ENCODE measurements around the gene DRG1.
"Not testable (repeated sequence)": the region's sequence is repeated elsewhere in the genome, so short reads cannot be mapped to it uniquely, and the experiment has no call there.

The DRG1 gene

DNA sequence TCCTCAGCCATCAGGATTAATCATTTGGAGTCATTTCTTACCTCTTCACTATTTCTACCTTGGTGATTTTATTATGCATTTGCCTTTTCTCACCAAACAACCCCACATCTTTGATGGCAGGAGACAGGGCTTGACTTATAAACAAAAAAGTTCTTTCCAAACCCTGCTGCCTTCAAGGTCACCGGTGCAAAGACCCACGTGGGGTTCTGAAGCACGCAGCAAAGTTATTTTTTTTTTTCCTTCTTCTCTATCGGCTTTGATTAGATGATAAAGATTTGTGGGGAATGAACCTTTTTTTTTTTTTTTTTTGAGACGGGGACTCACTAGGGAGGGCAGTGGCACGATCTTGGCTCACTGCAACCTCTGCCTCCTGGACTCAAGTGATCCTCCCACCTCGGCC is 44.1 kb downstream of the DRG1 start:
- DNase-seq = no peak

DNA sequence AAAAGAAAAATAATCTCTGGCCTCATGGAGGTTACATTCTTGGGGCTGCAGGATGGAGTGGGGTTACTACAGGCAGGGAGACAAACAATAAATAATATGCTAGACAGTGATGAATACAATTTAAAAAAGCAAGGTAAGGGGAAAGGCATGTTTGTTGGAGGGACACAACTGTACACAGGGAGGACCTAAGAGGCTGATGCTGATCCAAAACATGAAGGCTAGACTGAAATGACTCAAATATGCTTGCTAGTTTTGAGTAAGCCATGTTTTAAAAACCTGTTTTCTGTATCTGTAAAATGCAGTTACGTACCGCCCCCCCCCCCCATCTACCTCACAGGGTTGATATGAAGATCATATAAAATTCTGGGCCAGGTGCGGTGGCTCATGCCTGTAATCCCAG is 46.2 kb downstream of the DRG1 start:
- DNase-seq = no peak

DNA sequence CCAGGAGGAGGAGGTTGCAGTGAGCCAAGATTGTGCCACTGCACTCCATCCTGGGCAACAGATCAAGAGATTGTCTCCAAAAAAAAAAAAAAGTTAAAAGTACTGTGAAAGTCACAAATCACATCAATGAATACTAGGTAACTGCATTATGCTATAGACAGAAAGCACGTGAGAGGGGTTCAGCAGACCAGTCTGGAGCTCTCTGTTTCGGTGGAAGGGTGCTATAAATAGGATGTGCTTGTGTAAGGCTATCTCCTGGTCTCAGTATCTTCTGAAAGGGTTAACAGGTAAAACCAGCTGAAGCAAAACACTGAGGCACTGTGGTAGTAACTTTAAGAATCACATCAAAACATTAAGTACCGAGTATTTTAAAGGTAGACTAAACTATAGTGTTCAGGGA is 46.8 kb downstream of the DRG1 start:
- DNase-seq = no peak

DNA sequence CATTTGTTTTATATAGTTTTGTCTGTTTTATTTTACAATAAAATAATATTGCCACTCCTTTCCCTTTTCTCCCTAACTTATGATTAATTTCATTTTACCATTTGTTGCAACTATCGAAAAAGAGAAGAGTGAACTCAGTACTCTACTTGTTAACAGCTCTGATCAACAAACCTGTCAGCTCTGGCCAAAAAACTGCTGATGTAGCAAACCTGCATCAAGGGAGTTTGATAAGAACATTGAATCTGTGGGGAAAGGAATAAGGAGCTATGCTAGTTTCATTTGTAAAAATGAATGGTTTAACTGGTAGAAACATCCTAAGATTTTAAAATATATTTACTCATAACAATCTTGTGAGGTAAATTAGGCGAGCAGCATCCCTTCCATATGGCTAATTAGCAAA is 47.4 kb downstream of the DRG1 start:
- no peak for DNase-seq

DNA sequence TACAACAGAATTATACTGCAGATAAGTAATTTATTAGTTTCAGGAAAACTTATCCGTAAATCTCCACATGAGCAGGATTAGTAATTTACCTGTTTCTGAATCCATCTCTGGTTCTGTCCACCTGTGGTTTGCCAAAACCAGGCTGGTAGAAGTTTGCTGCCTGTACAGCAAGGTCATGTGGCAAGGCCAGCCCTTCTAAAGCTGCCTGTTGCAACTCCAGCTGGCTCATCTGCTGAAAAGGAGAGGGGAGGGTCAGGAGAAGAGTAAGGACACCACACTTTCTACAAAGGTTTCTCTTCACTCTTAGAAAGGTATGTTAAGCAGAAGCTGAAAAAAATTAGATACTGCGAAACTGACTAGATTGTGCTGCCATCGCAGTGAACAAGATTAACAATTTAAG is 47.9 kb downstream of the DRG1 start:
- no peak for DNase-seq

DNA sequence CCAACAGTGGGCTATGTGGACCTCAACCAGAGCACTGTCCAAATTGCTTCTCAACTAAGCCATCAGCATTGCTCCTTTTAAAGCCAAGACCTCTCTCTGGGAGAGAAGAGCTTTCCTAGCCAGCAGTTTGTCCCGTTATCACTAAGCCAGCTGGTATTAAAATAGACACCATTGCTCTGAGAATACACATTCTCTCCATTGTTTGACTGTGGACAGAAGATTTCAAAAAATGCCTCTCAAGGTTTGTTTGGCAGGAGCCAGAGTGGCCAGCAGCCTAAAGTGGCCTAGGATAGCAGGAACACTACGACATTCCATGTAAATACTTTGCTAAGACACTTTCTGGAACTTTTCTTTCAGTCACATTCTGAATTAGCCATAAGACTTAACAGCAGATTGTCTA is 49.0 kb downstream of the DRG1 start:
- DNase-seq = no peak

DNA sequence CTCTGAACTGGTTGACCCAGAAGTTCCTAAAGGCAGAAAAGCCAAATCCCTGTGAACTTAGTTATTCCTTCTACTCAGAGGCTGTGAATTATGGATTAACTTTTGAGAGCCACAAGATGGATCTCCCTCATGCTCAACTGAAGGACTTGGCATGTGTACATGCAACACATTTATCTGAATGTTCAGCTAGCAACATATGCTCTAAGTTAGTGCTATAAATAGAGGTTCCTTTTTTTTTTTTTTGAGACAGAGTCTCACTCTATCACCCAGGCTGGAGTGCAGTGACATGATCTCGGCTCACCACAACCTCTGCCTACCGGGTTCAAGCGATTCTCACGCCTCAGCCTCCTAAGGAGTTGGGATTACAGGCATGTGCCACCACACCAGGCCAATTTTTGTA is 50.1 kb downstream of the DRG1 start:
- DNase-seq = no peak

DNA sequence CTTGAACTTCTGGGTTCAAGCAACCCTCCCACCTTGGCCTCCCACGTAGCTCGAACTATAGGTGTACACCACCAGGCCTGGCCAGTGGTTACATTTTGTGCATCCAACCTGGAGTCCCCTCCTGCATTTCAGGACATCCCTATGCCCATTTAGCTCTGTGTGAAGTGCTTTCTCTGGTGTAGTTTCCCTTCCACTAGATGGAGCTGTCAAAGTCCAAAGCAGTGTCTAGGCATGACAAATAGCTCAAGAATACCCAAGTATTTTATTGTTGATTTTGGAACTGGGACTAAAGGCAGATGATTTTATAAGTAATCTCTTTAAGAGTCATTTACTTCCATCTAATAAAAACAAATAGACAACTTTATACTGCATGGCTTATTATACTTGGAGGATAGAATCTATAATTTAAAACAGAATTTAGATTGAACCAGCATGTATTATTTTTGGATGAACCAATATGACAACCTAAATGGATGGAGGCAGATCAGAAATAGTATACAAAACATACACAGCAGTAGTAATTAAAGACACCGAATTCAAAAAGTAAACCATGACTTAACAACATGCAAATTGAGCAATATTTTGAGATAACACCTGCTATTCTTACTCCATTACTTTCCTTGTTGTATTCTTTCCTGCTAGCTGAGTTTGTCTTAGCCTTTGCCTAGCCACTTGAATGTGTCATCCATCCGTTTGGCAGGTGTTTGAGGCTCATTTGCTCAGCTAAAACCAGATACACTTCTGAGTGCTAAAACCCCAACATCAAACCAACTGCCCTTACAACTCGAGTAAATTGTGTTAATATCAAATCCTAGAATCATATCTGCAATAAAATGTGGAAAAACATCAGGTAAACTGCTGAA is 52.5 kb downstream of the DRG1 start:
- peak; percentile 28 for DNase-seq

DNA sequence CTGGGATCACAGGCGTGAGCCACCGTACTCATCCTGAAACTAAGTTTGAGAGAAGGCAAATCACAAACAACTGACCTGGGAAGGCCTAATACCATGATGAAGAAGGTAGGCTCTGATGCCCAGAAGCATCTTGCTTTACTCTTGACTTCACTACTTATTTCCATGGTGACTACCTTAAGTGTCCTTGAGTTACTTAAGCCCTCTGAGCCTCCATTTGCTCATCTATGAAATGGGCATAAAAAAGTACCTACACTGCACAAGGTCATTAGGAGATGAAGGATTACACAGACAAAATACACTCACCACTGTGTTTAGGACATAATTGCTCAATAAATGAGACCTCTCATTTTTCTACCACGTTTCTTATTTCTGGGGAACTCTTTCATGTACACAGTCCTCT is 62.3 kb downstream of the DRG1 start:
- DNase-seq = no peak

DNA sequence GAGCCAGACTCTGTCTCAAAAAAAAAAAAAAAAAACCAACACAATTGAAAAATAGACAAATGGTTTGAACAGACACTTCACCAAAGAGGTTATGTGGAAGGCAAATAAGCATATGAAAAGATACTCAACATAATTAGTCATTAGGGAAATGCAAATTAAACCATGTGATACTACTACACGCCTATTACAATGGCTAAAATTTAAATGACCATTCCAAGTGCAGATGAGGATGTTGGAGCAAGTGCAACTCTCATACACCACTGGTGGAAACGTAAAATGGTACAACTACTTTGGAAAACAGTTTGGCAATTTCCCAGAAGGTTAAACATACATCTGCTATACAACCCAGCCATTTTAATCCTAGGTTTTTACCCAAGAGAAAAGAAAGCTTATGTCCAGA is 65.9 kb downstream of the DRG1 start:
- DNase-seq = no peak

DNA sequence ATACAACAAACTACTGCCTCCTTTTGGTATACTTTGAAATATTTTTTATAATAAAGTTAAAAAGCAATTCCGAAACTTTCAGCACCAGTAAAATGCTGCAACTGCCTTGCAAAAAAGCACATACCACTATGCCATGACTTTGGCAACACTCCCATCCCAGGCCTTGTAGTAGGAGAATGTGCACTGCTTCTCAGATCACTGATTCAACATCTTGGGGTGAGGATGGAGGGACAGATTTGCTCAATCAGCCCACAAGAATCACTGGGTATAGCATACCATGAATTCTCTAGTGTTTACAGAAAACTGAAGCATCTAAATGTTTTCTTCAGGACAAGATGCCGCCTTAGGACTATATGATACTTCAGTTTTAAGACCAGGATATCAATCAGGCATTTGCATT is 75.3 kb downstream of the DRG1 start:
- DNase-seq = no peak

DNA sequence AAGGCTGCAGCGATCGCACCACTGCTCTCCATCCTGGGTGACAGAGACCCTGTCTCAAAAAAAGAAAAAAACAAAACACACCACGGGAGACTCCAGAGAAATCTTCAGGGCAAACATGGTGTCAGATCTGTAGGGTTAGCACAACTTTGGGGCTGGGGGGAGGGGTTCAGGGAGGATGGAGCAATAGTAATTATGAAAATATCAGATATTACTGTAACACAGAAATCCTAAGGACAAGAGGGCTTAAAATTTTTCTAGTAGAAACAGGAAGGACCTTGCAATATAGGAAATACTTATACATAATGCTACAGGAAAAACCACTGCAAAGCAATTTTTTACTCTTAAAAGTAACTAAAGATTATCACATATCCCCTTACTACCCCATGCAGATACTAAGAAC is 76.4 kb downstream of the DRG1 start:
- DNase-seq = no peak

DNA sequence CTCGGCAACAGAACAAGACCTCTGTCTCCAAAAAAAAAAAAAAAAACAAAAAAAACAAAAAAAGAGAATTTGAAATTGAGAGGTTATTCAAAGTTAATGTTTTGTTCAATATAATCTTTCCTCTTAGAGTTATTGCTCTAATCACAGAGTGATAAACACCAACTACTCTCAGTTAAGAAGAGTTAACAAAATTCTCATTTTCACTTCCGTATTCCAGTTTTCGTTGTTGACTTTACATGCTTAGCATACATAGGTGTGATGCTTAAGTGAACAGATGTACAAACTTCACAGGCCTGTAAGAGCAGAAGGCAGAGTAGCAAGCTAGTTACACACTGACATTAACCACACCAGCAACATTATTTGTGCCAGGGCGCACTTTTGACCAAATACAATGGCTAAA is 77.9 kb downstream of the DRG1 start:
- no peak for DNase-seq

DNA sequence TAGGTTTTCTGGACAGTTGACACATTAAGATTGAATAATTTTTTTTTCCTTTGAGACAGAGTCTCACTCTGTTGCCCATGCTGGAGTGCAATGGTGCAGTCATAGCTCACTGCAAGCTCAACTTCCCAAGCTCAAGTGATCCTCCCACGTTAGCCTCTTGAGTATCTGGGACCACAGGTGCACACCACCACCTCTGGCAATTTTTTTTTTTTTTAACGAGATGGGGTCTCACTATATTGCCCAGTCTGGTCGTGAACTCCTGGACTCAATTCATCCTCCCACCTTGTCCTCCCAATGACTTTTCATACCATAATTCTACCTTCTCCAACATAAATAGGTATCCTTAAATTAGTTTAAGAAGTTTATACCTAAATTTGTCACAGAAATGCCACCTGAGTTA is 81.7 kb downstream of the DRG1 start:
- no peak for DNase-seq

DNA sequence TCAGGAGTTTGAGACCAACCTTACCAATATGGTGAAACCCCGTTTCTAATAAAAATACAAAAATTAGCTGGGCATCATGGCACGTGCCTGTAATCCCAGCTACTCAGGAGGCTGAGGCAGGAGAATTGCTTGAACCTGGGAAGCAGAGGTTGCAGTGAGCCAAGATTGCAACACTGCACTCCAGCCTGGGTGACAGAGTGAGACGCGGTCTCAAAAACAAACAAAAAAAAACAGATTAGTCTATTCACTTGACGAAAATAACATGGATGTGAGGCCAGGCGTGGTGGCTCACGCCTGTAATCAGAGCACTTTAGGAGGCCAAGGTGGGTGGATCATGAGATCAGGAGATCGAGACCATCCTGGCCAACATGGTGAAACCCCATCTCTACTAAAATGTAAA is 83.1 kb downstream of the DRG1 start:
- not testable (repeated sequence) for DNase-seq
